HG03432 (cell line): Measurements from ENCODE around the gene PAM.
"Not testable (repeated sequence)": the region's sequence is repeated elsewhere in the genome, so short reads cannot be mapped to it uniquely, and the experiment has no call there.

ENCODE experiments used
- ATAC-seq: cut with Tn5 transposase; IDR thresholded peaks from one replicate; pipeline ENCODE4 v1.9.1; 2021; ENCODE audit warnings: mild to moderate bottlenecking, moderate library complexity; ENCODE audit not compliant: unreplicated experiment

The PAM gene

DNA sequence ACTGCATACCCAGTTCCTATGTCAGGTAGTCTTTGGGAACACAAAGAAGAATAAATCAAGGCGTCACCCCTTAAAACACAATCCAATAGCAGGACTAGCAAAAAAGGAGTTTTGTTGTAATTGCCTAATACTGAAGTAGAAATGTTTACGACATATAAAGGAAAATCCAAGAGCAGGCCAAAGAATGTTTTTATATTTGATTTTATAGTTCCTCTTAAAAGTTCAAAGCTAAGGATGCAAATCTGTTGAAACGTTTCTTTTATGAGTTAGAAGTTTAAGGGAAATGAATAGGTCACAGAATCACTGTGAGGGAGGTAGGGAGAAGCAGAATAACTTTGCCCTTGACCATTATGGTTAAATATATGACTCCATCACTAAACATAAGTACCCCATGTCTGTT lies 136.1 kb downstream of the PAM start:
- no peak for ATAC-seq

DNA sequence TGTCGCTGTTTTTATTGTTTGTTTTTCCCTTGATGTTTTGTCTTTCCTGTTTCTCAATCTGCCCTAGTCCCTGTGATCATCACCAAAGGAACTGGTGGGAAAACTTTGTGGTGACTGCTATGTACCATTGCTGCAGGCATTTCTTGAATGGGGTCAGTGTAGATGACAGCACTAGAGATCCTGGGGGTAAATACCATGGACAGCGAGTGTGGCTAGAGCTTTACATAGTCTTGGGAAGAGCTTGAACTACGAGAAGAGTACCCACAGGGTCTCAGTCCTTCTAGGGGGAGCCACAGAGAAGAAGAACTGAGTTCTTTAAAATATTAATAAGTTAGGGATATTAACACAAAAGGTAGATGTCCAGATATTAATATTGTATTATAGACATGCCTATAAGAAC lies 138.8 kb downstream of the PAM start:
- no peak for ATAC-seq

GRCh38 chr5:102895234-102895633 lies 140.1 kb downstream of the PAM start:
- ATAC-seq: no peak

GRCh38 chr5:102895976-102896375 lies 140.9 kb downstream of the PAM start:
- no peak for ATAC-seq

DNA sequence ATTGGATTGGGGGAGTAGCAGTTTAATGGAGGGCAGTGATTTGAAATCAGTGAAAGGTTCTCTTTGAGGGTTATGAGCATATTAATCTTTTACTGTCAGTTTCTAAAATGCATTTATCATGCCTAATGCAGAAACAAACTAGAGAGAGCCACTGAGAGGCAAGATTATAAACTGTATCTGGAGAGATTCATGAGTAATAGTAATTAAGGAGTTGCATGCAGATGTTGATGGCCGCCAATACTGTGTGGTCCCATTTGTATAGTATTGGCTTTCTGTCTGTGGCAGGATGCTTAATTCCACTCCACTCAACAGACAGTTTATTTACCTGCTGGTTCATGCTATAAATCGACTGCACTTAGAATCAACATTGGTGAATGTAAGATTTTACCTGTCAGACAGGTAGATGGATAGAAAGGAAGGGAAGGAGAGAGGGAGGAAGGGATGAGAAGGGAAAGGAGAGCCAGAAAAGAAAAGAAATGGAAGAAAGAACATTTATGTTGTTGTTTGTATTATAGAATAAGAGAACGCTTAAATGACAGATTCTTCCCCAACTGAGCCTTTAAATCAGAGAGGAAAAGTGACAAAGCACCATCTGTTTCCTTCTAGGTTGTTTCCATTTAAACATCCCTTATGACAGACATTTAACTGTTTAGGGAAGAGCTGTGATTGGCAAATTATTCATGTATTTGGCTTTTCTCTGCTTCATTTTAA lies 146.5 kb downstream of the PAM start:
- no peak for ATAC-seq

DNA sequence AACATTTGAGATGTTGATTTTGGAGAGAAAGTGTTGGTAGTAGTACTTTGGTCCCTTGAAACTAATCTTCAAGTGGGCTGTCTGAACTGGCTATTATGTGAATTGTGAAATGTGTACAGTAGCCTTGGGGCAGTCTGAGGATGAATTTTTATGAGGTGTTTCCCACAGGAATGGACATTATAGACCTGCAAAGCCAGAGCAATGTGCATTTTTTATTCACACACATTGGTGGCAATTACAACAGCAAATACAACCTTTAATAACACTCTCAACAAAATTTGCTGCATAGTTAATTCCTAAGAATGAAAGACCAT lies 147.0 kb downstream of the PAM start:
- no peak for ATAC-seq

GRCh38 chr5:102902647-102903046 lies 147.5 kb downstream of the PAM start:
- ATAC-seq: no peak

DNA sequence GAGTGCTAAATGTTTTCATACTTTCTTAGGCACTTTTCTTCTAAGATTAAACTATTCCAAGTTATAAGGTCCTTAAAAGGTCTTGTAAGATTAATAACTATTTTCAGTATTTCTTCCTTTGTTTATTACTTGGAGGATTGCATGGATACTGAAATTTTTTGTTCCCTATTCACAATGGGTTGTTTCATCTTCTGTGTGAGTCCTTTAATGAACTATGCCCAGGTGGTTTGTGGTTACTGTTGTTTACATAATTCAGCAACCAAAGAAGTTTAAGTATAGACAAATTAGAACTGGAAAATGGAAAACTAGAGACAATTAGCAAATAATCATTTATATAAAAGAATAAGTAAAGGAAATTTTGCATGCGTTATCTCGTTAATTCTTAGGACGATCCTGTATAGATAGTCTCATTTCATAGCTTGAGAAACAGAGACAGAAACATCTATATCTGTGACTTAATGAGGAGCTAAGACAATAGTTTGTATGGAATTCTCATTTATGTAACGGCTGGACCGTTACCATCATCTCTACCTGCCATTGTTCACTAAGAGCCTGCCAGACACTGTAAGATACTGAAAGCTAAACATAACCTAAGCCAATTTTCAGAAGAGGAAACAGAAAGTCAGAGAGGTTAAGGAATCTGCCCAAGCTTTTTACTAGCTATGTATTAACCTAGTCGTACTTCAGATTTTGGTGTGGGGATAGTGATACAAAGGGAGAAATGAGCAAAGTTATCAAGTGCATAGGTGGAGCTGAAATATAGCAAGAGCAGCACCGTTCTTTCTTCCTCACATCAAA lies 148.2 kb downstream of the PAM start:
- ATAC-seq: no peak

DNA sequence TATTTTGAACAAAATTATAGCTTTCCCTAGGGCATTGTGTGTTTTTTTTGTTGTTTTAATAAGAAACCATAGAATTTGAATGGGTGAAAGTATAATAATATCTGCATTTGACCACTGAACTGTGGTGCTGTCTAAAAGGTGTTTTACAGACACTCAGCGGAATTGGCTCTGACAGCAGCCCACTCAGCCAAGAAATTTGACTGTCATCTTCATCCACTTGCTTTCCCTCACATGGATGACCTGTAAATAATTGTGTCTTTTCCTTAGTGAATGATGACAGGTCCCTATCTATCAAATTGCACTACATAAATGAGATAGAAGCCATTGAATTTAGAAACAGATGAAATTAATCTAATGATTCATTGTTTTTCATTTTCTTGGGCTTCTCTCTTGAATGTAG lies 150.0 kb downstream of the PAM start:
- no peak for ATAC-seq

DNA sequence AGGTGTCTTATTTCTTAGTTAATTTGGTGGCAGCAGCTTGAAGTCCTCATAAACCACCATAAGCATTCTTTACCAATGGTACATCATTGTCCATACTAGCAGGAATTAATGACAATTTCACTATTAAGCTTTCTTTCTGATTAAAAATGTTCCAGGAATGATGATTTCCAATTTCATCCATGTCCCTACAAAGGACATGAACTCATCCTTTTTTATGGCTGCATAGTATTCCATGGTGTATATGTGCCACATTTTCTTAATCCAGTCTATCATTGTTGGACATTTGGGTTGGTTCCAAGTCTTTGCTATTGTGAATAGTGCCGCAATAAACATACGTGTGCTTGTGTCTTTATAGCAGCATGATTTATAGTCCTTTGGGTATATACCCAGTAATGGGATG lies 152.0 kb downstream of the PAM start:
- ATAC-seq: not testable (repeated sequence)

- no peak for ATAC-seq
These were observed 155.4 kb downstream of the PAM start for GRCh38 chr5:102910240-102911226.

GRCh38 chr5:102911973-102912372 lies 156.9 kb downstream of the PAM start:
- ATAC-seq: no peak

DNA sequence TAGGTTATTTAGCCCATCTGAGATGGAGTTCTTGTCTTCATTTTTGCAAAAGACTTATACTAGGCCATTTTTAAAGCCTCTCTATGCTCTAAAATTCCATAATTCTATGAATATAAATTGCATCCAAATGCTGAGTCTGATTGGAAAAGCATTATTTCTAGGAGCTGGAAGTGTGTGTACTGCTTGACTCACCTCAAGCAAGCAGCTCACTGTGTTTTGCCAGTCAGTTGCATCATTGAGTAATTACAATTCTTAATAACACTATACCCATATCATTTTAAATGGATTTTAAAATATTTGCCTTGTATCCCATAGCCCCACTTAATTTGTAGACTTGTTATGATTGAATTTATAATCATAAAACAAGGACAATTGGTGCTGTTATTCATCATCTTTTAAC lies 161.0 kb downstream of the PAM start:
- no peak for ATAC-seq

DNA sequence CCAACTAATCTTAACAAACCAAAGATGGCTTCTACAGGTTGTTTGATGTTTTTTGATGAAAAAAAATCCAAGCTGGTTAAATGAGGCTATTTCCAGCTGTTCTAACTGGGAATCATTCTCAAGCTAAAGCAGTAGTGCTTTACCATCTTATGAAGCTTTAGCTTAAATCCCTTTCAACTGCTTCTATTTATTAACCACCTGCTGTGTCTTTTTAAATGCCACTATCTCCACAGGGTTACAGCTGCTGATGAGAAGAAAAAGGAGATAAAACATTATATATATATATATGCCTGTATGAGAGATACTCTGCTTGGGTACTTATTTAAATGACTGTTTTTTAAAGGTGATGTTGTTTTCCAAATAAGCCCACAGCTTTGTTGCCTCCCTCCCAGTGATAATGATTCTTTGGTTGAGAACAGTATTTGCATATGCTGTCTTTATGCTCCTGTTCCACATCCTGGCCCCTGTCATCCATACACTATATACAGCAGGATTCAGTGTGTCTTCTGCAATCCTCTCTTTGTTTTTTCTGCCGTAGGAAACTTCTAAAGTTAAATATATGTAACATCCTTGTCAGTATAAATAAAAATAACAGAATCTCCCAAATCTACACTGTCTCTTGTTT lies 164.0 kb downstream of the PAM start:
- ATAC-seq: no peak

- no peak for ATAC-seq
These were observed 165.7 kb downstream of the PAM start for GRCh38 chr5:102920762-102921161.

- ATAC-seq: no peak
These were observed 166.4 kb downstream of the PAM start for GRCh38 chr5:102921341-102922044.

GRCh38 chr5:102922111-102922720 lies 167.1 kb downstream of the PAM start:
- ATAC-seq: no peak

DNA sequence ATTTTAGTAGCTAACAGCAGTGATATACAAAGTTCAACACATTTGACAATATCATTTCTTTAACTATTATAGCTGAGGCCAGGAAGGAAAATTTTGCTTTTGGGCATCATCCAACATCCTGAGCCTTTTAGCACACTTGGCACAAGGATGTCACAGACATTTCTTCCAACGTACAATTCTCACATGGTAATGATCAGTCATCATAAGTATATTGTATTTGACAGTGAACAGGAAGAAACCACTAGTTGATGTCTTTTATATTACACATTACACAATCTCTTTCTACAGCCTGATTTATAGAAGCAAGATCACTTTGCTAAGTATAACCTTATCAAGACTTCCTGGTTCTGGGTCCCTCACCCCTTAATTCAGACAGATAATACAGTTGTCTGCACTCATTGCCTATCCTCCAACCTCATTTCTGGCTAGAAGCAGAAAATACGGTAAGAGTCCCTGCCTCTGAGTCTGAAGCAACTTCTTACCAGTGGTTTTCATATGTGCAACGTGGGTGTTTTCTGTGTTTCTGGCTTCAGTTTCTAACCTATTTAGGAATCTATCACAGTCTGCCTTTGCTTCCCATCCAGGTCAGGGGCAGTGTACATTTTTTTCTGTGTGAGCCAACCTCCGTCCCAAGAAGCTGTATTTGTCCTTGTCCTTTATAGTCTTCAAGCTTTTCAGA lies 167.8 kb downstream of the PAM start:
- ATAC-seq: no peak

DNA sequence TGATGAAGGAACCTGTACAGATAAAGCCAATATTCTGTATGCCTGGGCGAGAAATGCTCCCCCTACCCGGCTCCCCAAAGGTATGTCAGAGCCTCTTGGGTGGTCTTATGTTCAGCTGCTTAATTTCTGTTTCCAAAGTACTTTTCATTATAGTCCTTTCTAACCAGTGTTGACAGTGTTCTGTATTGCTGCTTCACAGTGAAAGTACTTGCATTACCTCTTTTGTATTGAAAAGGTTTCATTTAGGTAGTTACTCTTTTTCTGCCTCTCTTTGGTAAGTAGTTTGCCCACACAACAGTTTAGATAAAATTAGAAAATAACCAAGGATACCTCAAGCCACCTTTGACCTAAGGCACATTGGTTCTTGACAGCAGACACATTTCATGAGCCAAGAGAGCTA lies 169.9 kb downstream of the PAM start:
- no peak for ATAC-seq
